GM19324 (cell line): ENCODE measurements around the gene SOCS6.

Experiments used
- ATAC-seq: cut with Tn5 transposase; IDR thresholded peaks from one replicate; pipeline ENCODE4 v1.9.1; 2021; ENCODE audit warnings: mild to moderate bottlenecking, moderate library complexity; ENCODE audit not compliant: unreplicated experiment, low FRiP score

The SOCS6 gene

GRCh38 chr18:70288171-70288850 lies 534 bp upstream of the SOCS6 start:
- peak; percentile 7 for ATAC-seq

- peak; percentile 60 for ATAC-seq
Measured at GRCh38 chr18:70289351-70290312, 787 bp downstream of the SOCS6 start.

GRCh38 chr18:70290482-70291294 lies 1.8 kb downstream of the SOCS6 start:
- ATAC-seq, result no peak

- no peak for ATAC-seq
Measured at GRCh38 chr18:70291295-70291574, 2.4 kb downstream of the SOCS6 start.

- ATAC-seq, result no peak
Measured at GRCh38 chr18:70292628-70293027, 3.8 kb downstream of the SOCS6 start.

GRCh38 chr18:70293166-70293565 lies 4.3 kb downstream of the SOCS6 start:
- no peak for ATAC-seq

- no peak for ATAC-seq
Measured at GRCh38 chr18:70294471-70295191, 5.8 kb downstream of the SOCS6 start.

GRCh38 chr18:70295192-70296188 lies 6.6 kb downstream of the SOCS6 start:
- ATAC-seq, result no peak

GRCh38 chr18:70296289-70296688 lies 7.4 kb downstream of the SOCS6 start:
- no peak for ATAC-seq

- no peak for ATAC-seq
Measured at GRCh38 chr18:70296781-70297180, 7.9 kb downstream of the SOCS6 start.

GRCh38 chr18:70299393-70299792 lies 10.5 kb downstream of the SOCS6 start:
- no peak for ATAC-seq

GRCh38 chr18:70301667-70302066 lies 12.8 kb downstream of the SOCS6 start:
- ATAC-seq, result no peak

GRCh38 chr18:70308555-70309294 lies 19.9 kb downstream of the SOCS6 start:
- ATAC-seq, result no peak

GRCh38 chr18:70310560-70311320 lies 21.9 kb downstream of the SOCS6 start:
- ATAC-seq, result no peak

GRCh38 chr18:70311726-70312125 lies 22.9 kb downstream of the SOCS6 start:
- no peak for ATAC-seq

- ATAC-seq, result no peak
Measured at GRCh38 chr18:70313640-70314039, 24.8 kb downstream of the SOCS6 start.

GRCh38 chr18:70314151-70314782 lies 25.4 kb downstream of the SOCS6 start:
- ATAC-seq, result no peak
